Measurements from ENCODE around the gene C22orf15.

C22orf15 gene

GRCh38 chr22:23754980-23755636 is 7.7 kb upstream of the C22orf15 start:
- H3K4me3 ChIP-seq (ENCODE audit: control insufficient read depth, low read depth, low read length) = no peak overlapping the region

DNA sequence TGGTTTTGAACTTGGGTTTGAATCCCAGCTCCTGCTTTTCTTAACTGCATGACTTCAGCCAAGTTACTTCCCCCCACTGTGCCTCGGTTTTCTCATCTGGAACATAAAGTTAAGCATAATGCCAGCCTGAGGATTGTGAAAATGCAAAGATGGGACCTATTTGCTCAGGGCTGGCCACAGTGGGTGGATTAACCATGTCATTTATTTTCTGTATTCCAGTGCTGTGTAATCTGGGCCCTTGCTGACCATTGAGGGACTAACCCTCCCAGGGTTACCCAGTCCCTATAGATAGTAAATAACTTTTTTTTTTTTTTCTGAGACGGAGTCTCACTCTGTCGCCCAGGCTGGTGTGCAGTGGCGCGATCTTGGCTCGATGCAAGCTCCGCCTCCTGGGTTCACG is 7.1 kb upstream of the C22orf15 start:
- TF ChIP-seq CTCF (IDR thresholded peaks at IDR 0.05; ENCODE audit: control insufficient read depth, insufficient read depth, low read depth, low read length, missing control alignments) = no peak
- DNase-seq (ENCODE audit: low read depth) = no peak
- H3K4me3 ChIP-seq (ENCODE audit: control insufficient read depth, low read depth, low read length) = no peak overlapping the region

More at GRCh38 chr22:23754980-23755636, 7.7 kb upstream of the C22orf15 start:
- no peak for DNase-seq (ENCODE audit: low read depth)
- no peak for TF ChIP-seq CTCF (IDR thresholded peaks at IDR 0.05; ENCODE audit: control insufficient read depth, insufficient read depth, low read depth, low read length, missing control alignments)

DNA sequence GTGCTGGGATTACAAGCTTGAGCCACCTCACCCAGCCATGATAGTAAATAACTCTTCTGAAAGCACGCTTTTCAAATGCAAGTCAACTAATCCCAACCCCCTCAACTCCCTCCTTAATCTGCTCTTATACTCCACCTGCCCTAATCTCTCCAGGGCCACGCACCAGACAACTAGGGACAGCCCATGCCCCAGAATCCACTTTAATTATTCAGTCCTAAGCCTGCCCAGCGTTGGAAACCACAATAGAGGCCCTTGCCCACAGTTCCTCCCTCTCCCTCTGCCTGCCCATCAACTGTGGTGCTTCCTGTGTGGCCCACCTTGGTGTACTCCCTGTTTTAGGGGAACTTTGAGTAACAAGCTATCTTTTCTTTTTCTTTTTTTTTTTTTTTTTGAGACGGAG is 5.9 kb upstream of the C22orf15 start:
- no peak for DNase-seq (ENCODE audit: low read depth)
- no peak overlapping the region for H3K4me3 ChIP-seq (ENCODE audit: control insufficient read depth, low read depth, low read length)
- TF ChIP-seq CTCF (IDR thresholded peaks at IDR 0.05; ENCODE audit: control insufficient read depth, insufficient read depth, low read depth, low read length, missing control alignments) = no peak

DNA sequence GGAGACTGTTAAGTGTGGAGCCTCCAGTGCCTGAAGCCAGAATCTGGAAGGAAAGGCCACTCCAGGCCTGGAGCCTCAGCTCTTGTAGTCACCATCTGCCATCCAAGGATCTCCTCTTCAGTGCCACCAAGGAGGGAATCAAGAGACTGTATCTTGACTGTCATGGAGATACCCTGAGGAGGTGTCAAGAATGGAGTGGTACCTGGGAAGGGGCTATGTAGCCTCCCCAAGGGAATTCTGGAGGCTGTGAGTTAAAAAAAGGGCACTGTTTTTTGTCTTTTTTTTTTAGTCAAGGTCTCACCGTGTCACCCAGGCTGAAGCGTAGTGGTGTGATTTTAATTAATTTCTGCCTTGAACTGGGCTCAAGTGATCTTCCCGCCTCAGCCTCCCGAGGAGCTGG is 3.2 kb upstream of the C22orf15 start:
- H3K4me3 ChIP-seq (ENCODE audit: control insufficient read depth, low read depth, low read length) = no peak overlapping the region
- TF ChIP-seq CTCF (IDR thresholded peaks at IDR 0.05; ENCODE audit: control insufficient read depth, insufficient read depth, low read depth, low read length, missing control alignments) = no peak
- DNase-seq (ENCODE audit: low read depth) = no peak

DNA sequence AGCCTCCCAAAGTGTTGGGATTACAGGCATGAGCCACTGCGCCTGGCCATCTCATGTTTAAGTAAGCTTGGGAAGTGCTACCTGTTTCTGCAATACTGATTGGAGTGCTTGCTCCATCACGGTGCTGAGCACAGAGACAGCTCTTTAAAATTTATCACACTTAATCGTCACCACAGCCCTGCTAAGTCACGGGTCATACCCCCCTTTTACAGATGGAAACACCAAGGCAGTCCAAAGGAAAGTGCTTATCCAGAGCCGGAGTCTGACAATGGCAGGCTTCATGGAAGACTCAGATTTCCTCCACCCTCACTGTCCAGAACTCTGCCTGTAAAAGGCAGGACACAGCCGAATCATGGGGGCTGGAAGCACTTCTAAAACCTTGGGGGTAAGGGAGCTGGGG is 2.7 kb upstream of the C22orf15 start:
- DNase-seq (ENCODE audit: low read depth) = no peak
- H3K4me3 ChIP-seq (ENCODE audit: control insufficient read depth, low read depth, low read length) = no peak overlapping the region
- TF ChIP-seq CTCF (IDR thresholded peaks at IDR 0.05; ENCODE audit: control insufficient read depth, insufficient read depth, low read depth, low read length, missing control alignments) = no peak

DNA sequence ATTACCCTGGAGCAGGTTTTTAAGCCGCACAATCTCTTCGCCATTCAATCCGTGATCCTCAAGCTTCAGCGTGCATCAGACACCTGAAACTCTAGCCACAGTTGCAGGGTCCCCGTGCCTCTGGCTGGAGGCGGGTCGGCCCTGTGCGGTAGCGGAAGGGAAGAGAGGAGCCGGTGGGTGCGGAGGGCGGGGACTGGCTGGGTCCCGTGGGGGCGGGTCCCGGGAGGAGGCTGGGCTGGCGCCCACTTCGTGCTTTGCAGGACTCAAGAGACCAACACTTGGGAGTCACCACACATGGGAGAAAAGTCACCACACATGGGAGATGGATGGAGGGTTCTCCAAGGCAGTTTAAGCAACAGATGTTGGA is 772 bp downstream of the C22orf15 start:
- TF ChIP-seq CTCF (IDR thresholded peaks at IDR 0.05; ENCODE audit: control insufficient read depth, insufficient read depth, low read depth, low read length, missing control alignments) = no peak
- no peak overlapping the region for H3K4me3 ChIP-seq (ENCODE audit: control insufficient read depth, low read depth, low read length)
- DNase-seq (ENCODE audit: low read depth) = no peak

DNA sequence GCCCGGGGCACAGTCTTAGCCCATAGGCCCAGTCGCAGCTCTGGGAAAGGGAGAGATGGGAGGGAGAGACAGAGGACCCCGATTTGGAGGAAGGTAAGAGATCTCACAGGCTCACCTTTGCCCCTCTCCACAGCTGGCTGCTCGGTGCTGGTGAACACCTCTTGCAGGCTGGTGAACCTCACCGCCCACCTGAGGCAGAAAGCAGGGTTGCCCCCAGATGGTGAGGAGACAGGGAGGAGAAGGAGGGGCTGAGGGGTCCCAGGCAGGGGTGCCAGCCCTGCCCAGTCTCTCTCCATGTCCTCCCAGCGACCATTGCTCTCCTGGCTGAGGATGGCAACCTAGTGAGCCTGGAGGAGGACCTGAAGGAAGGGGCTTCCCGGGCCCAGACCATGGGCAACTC is 1.2 kb downstream of the C22orf15 start:
- no peak for DNase-seq (ENCODE audit: low read depth)
- no peak for TF ChIP-seq CTCF (IDR thresholded peaks at IDR 0.05; ENCODE audit: control insufficient read depth, insufficient read depth, low read depth, low read length, missing control alignments)
- H3K4me3 ChIP-seq (ENCODE audit: control insufficient read depth, low read depth, low read length) = no peak overlapping the region

All from AG09309 (cell line).